Panc1 (cell line): Measurements from ENCODE around the gene TUFM. TPM values are rescaled to one million over a fixed set of nuclear protein-coding genes. Genes with fewer than 3 reads are reported as not detected.
A peak's percentile ranks its signal among the peaks of the same experiment; 100 is the strongest.

Experiments used
- ATAC-seq: fragments of 200-7000 bp; cut with Tn5 transposase; 2 replicates; pipeline ENCODE4 v1.9.1; 2020; ENCODE audit warnings: mild to moderate bottlenecking, moderate library complexity
- BruUV-seq: library from RNA; stranded (reverse); fragments of 400-500 nt; replicated peaks from 2 replicates; lab custom pipeline; 2021; lab: Mats Ljungman, UMichigan
- CTCF ChIA-PET: fragments of 300-600 bp; sonication (Branson Sonifier 250); formaldehyde crosslinking; loops from one replicate; lab custom pipeline; 2022; ENCODE audit warnings: antibody characterized with exemption; lab: Charles Lee
- POLR2A ChIA-PET: fragments of 300-600 bp; sonication (Branson Sonifier 250); formaldehyde crosslinking; loops from one replicate; lab custom pipeline; 2022; ENCODE audit warnings: antibody characterized with exemption; lab: Charles Lee
- DNase-seq: peaks from one replicate; pipeline ENCODE4 v3.0.0-alpha.2; 2010; ENCODE audit warnings: low read depth, low spot score
- H3K27ac ChIP-seq: 2 replicates; pipeline ENCODE4 v1.5.1; 2011; ENCODE audit warnings: mild to moderate bottlenecking, low read length, inconsistent platforms
- H3K27me3 ChIP-seq: fragments of 200-500 bp; sonication (Bioruptor generic); 2 replicates; pipeline ENCODE4 v1.6.0; 2014; ENCODE audit warnings: low read length, inconsistent platforms; ENCODE audit not compliant: control insufficient read depth, insufficient read depth
- H3K36me3 ChIP-seq: fragments of 200-500 bp; sonication (Bioruptor generic); 2 replicates; pipeline ENCODE4 v1.5.1; 2014; ENCODE audit warnings: inconsistent platforms, mild to moderate bottlenecking, low read length, moderate library complexity; ENCODE audit not compliant: control insufficient read depth, insufficient read depth
- H3K4me1 ChIP-seq: 2 replicates; pipeline ENCODE4 v1.5.1; 2011; ENCODE audit warnings: inconsistent platforms, mild to moderate bottlenecking, low read length, moderate library complexity; ENCODE audit not compliant: control insufficient read depth, insufficient read depth
- H3K4me3 ChIP-seq, 2 experiments: 2 replicates each; pipeline ENCODE4 v1.5.1; 2011 to 2012; ENCODE audit warnings: low read depth in 2 of 2, low read length in 2 of 2, mild to moderate bottlenecking in 2 of 2, inconsistent platforms in 1 of 2, moderate library complexity in 1 of 2
- H3K9me3 ChIP-seq: fragments of 200-500 bp; sonication (Bioruptor generic); 2 replicates; pipeline ENCODE4 v1.5.1; 2014; ENCODE audit warnings: low read depth, mild to moderate bottlenecking, inconsistent platforms, low read length, moderate library complexity; ENCODE audit not compliant: control insufficient read depth, insufficient read depth
- CTCF ChIP-seq: fragments of 450-650 bp; IDR thresholded peaks from 2 replicates; pipeline ENCODE4 v1.5.1; 2017; ENCODE audit warnings: mild to moderate bottlenecking
- POLR2AphosphoS5 ChIP-seq: IDR thresholded peaks from 2 replicates; pipeline ENCODE4 v1.6.1; 2012; ENCODE audit warnings: mild to moderate bottlenecking, low read depth, low read length, moderate library complexity
- REST ChIP-seq, 2 experiments: IDR thresholded peaks; 2 replicates each; pipeline ENCODE4 v1.6.1; 2011 to 2012; ENCODE audit warnings: low read depth in 2 of 2, control low read depth in 1 of 2, low read length in 1 of 2, mild to moderate bottlenecking in 1 of 2, moderate library complexity in 1 of 2; ENCODE audit not compliant: insufficient read depth in 1 of 2
- SIN3A ChIP-seq: IDR thresholded peaks from 2 replicates; pipeline ENCODE4 v1.6.1; 2012; ENCODE audit warnings: low read depth, mild to moderate bottlenecking, low read length, moderate library complexity, borderline replicate concordance; ENCODE audit not compliant: insufficient read depth
- TCF7L2 ChIP-seq: IDR thresholded peaks from 2 replicates; pipeline ENCODE4 v1.6.1; 2011; ENCODE audit warnings: mild to moderate bottlenecking, low read depth, low read length, inconsistent platforms
- in situ Hi-C: cut with HindIII; loops from 2 replicates; pipeline ENCODE4 v1.10.0; 2016; ENCODE audit warnings: low sequenced_read_pairs, low pct_unique_long_range_greater_than_20kb
- intact Hi-C: fragments of 100-400 bp; cut with micrococcal nuclease; formaldehyde crosslinking; loops from one replicate; pipeline ENCODE4 v1.10.0; 2022; ENCODE audit not compliant: unreplicated experiment
- total RNA-seq: library from RNA; stranded (reverse); gene quantifications from one replicate; pipeline ENCODE4 v1.2.1, GENCODE V29; 2021; ENCODE audit not compliant: unreplicated experiment

Gene TUFM
- total RNA-seq, 1 experiment from 2014 or later = 231 TPM

- Histone ChIP-seq H3K4me3 (peak overlapping the region; percentile 71 to 73), H3K4me1 (peaks cover 10% of the 10 kb centered on the region), H3K9me3 (no peaks in the 10 kb centered on the region), H3K27ac (peak overlapping the region; percentile 97), H3K36me3 (no peaks in the 10 kb centered on the region; the same call in 1 of the 2 replicates), H3K27me3 (no peaks in the 10 kb centered on the region)
- intact Hi-C loops (no loop called here), in situ Hi-C loops (no loop called here)
- no TSS peak for BruUV-seq
- ATAC-seq (peak; percentile 6), DNase-seq (no peak)
- ChIA-PET CTCF (interaction anchor here (1.2 kb wide), 1 partner anchor 80 kb away, joined by 3 read pairs; no protein-coding TSS in a partner anchor), POLR2A (interaction anchor here (0.6 to 0.7 kb wide), 2 partner anchors 13 to 65 kb away, joined by 3 read pairs; no protein-coding TSS in a partner anchor)
- TF ChIP-seq REST (IDR thresholded peaks at IDR 0.05; ENCODE audit: insufficient read depth in 1 of 2, low read depth in 2 of 2, low read length in 1 of 2) (no peak), CTCF (no peak)
Observed at GRCh38 chr16:28863929-28864793, 18.0 kb upstream of the TUFM start.

GRCh38 chr16:28859326-28859725 lies 13.2 kb upstream of the TUFM start:
- Histone ChIP-seq H3K36me3 (no peaks in the 10 kb centered on the region; the same call in 1 of the 2 replicates), H3K27me3 (no peaks in the 10 kb centered on the region), H3K4me1 (peaks cover 2% of the 10 kb centered on the region), H3K27ac (no peak overlapping the region), H3K9me3 (no peaks in the 10 kb centered on the region), H3K4me3 (no peak overlapping the region)
- BruUV-seq = no TSS peak
- ChIA-PET CTCF (no interaction called here), POLR2A (interaction anchor here (0.5 kb wide), 1 partner anchor 89 kb away, joined by 3 read pairs; no protein-coding TSS in a partner anchor)
- DNase-seq = no peak
- no peak for TF ChIP-seq SIN3A
- TF ChIP-seq POLR2AphosphoS5 = no peak
- no peak for TF ChIP-seq CTCF
- TF ChIP-seq TCF7L2 = no peak
- TF ChIP-seq REST (IDR thresholded peaks at IDR 0.05; ENCODE audit: insufficient read depth in 1 of 2, low read depth in 2 of 2, low read length in 1 of 2) = no peak
- in situ Hi-C loops = no loop called here
- intact Hi-C loops = no loop called here
- ATAC-seq = no peak
